Subcutaneous adipose tissue (tissue), 4 donors: ENCODE measurements around the gene DMBX1. TPM values are rescaled to one million over a fixed set of nuclear protein-coding genes. Genes with fewer than 3 reads are reported as not detected.

Experiments
- total RNA-seq, 4 donors: library from RNA; depleted of rRNA; stranded (reverse); fragments of >200 nt; gene quantifications; one replicate each; pipeline ENCODE4 v1.1.0, GENCODE V29; 2016
- TF ChIP-seq, protein P1 (sequence below): fragments of 450-650 bp; IDR thresholded peaks from one replicate; pipeline ENCODE4 v1.5.1; 2016; ENCODE audit warnings: low read depth, mild to moderate bottlenecking, control low read depth, antibody characterized with exemption, moderate library complexity

The DMBX1 gene
- not detected for total RNA-seq

DNA sequence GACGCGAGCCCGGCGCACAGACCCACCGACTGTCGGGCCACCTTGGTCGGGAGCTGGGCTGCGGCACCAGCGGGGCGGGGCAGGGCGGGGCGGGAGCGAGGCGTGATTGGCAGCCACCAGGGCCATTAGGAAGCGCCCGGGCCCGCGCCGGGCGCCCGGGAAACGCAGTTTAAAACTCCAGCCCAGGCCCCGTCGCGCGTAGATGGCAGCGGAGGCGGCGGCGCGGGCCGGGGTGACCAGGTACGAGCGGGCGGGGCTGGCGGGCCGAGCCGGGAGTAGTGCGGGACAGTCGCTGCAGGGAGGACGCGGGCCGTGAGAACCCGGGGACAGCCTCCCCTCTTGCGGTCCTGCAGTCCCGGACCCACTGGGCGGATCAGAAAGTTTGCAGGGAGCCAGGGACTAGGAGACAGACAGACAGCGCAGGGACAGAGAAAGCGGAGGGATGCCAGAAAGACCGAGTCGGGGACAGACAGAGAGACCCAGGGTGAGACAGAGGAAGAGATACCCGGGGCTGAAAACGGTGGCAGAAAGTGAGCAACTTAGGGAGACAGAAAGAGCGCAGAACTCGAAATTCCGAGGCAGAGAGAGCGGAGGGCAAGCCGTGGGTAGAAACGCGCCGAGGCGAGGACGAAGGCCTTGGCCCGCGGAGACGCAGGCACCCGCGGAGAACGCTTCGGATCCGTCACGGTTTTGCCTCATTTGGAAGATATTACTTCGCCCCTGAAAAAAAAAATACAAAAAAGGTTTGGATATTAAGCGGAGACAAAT lies at the start of gene DMBX1:
Gene DMBX1 (plus strand): TSS at position 199 of the 768 bp plus-strand sequence. CDS start 17,175 bp downstream, outside the sequence.
- TF ChIP-seq, protein P1, sequence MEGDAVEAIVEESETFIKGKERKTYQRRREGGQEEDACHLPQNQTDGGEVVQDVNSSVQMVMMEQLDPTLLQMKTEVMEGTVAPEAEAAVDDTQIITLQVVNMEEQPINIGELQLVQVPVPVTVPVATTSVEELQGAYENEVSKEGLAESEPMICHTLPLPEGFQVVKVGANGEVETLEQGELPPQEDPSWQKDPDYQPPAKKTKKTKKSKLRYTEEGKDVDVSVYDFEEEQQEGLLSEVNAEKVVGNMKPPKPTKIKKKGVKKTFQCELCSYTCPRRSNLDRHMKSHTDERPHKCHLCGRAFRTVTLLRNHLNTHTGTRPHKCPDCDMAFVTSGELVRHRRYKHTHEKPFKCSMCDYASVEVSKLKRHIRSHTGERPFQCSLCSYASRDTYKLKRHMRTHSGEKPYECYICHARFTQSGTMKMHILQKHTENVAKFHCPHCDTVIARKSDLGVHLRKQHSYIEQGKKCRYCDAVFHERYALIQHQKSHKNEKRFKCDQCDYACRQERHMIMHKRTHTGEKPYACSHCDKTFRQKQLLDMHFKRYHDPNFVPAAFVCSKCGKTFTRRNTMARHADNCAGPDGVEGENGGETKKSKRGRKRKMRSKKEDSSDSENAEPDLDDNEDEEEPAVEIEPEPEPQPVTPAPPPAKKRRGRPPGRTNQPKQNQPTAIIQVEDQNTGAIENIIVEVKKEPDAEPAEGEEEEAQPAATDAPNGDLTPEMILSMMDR = no peak

DNA sequence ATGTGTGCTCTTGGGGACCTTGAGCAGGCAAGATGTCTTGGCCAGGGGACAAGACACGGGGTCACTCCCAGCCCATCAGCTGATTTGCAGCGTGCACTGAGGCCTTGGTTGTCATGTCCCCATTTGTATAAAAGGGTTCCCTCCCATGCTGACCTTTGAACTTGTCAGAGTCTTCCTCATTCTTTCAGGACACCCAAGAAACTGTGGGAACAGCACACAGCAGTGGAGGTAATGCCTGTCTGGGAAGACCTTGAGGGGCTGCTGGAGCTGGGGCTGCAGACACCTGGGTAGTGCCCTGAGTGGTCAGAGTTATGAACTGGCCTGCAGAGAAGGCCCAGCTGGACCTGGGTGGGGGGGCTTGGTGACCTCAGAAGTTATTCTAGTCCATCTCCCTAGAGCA lies 49.2 kb upstream of the DMBX1 start:
- TF ChIP-seq, protein P1 = no peak

DNA sequence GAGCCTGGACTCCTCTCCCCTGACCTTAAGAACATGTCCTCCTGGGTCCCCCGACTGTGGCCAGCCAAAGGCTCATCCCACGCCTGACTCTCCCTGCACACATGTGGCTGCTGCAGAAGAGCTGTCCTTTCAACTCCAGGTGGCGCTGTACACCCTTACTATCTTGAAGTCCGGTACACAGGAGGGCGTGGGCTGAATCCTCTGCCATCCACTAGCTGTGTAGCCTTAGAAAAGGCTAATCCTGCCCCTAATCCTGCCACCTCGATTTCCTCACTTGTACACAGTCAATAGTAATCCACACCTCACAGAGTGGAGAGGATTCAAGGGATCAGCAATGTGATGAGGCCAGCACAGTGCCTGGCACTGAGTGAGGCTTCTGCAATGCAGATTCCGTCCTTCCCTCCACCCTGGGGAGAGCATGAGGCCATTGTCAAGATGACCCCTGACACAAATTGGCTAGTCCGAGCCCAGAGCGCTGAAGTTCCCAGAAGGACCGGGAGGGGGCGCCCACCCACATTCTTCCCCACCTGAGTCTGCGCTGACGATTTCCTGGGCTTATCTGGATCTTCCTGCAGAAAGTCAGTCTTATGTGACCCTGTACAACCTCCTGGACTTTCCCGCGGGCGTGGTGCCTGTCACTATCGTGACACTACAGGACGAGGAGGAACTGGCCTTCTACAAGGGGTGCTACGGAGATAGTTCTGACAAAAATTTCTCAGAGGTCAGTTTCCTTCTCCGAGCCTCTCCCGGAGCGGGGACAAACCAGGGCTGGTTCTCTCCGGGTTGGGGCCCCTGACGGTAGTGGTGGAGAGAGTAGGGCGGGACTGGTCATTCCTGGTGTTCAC lies 47.1 kb upstream of the DMBX1 start:
- TF ChIP-seq, protein P1 = no peak

DNA sequence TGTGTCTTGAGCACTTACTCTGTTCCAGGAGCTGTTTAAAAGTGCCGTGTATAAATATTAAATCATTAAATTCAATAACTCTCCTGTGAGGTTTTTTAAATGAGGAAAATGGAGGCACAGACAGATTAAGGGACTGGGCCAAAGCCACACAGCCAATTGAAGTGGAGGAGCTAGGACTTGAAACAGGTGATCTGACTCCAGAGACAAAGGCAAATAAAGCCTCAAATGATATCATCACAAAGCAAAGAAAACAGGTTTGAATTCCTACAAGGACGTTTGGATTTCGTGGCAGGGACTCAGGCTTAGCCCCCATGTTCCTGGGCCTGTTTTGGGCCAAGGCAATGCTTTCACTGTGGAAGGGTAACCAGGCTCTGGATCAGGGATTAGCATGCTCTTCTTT lies 45.2 kb upstream of the DMBX1 start:
- TF ChIP-seq, protein P1 = no peak

DNA sequence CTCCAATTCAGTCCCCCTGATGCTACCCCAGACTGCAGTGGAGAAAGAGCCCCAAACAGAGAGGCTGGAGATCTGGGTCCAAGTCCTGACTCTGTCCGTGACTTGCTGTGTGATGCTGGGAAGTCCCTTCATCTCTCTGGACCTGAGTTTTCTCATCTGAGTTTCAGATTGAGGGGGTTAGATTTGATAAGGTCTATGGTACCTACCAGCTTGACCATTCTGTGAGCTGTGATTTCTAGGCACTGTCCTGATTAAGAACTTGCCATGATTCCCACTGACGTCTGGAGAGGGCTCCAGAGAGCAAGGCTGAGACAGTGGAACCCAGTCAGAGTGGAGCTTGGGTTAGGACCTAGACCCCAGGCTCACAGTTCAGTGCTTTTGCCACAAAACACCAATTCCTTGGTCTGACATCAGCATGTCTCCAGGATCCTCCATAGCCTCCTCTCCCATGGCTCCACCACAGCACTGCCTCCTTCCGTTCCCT lies 43.8 kb upstream of the DMBX1 start:
- TF ChIP-seq, protein P1 = no peak

DNA sequence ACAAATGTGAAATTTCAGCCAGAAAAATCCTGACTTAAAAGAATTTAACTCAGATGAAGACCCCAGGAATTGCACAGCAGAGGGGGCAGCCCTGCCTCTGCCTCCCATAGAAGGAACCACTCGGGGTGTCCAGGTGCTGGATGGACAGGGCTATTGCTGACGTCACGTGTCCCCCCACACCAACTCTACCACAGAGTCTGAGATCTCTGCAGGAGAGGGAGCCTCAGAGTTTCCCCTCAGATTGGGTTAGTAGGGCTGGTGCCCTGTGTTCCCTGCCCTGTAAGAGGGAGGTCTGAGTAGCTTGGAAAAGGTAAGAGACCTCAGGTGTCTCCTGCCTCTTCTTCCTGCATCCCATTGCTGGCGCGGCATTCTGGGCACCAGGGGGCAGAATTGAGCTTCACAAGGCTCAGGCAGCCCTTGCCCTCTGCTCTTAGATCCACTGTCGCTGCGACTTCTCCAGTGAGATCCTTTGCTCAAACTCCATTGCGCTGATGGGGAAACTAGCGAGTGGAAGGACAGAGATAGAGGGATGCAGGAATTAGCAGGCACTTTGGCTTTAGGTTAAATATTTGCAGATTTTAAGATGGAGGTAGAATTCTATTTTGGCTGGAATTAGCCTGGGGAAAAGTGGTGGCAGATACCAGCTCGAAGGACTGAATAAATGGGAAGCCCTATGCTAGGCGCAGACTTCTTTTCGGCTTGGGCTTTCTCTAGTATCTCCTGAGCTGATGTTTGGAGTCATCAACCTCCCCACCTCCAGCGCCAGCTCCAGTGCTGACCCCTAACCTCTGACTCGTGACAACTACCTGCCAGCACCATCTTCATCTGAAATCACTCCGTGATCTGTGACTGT lies 42.8 kb upstream of the DMBX1 start:
- TF ChIP-seq, protein P1 = no peak
